ENCODE measurements around the gene GPATCH8. TPM values are rescaled to one million over a fixed set of nuclear protein-coding genes. Genes with fewer than 3 reads are reported as not detected.

Gene GPATCH8
- total and polyA plus RNA-seq, 2 of the 8 experiments (the other 6 are each of a cell fraction or from before 2014, with no cell fraction given): 20.5 to 58.1 TPM

DNA sequence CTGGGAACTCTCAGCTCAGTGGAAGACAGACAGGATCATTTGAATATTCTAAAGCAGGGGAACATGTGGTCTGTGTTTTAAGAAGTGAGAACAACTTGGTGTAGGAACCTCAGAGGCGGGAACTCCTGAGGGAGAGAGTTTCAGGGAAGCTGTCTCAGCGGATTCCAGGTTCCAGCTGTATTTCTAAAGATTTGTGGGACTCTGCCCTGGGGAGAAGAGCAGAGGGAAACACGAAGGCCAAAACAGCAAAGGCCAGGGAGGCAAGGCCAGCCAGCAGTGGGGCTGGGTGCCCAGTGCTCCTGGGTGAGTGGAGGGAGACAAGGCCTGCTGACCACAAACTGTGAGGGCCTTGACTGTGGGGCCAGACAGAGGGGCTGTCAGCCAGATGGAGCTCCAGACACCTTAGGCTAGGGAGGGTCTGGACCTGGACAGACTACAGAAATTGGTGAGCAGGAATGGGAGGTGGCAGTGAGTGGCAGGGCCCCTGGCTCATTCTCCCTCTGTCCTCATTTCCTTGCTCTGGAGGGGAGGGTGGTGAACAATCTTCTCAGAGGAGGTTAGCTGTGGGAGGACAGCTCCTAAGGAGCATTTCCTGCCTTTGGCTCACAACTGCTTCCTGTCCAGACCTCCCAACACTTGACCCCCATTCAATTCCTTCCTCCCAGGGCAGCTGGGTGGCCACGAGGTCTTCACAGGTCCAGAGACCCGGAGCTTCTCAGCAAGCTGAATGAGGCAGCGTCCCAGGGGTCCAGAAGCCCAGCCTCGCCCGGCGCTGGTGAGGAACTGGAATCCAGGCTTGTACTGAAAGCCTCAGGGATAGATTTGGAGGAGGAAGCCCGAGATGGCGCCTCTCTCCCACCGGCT lies 33.1 kb upstream of the GPATCH8 start:
- Histone ChIP-seq H2BK15ac (ENCODE audit: low read length) (peak overlapping the region; percentile 10; the same call in 1 of the 2 replicates), H3K4me3 (ENCODE audit: extremely low read depth in 1 of 4, insufficient read depth in 2 of 4, low read depth in 3 of 4, low read length in 4 of 4) (no peak overlapping the region), H3K79me1 (ENCODE audit: low read depth, low read length) (no peaks in the 10 kb centered on the region), H3K14ac (ENCODE audit: insufficient read length) (no peak overlapping the region), H3K9ac (replicated peaks in 1 of 4; ENCODE audit: extremely low read depth in 1 of 4, low read depth in 3 of 4, low read length in 3 of 4) (no peak overlapping the region), H4K8ac (ENCODE audit: extremely low read depth, insufficient read depth, low read length) (no peak overlapping the region), H3K36me3 (ENCODE audit: control insufficient read depth in 2 of 4, insufficient read depth in 4 of 4, low read length in 3 of 4) (no peaks in the 10 kb centered on the region), H2BK12ac (ENCODE audit: low read depth, low read length) (peak overlapping the region; percentile 55; the same call in 1 of the 2 replicates), H3K4ac (replicated peaks; ENCODE audit: insufficient read length, low read depth, low read length) (no peak overlapping the region), H2BK20ac (ENCODE audit: low read length) (peak overlapping the region; percentile 32; the same call in 1 of the 2 replicates), H3K79me2 (ENCODE audit: control insufficient read depth in 1 of 2, insufficient read depth in 2 of 2, low read length in 2 of 2) (no peaks in the 10 kb centered on the region), H2AK5ac (ENCODE audit: low read depth, low read length) (no peak overlapping the region; the same call in 1 of the 2 replicates), H3K56ac (replicated peaks; ENCODE audit: insufficient read length, low read depth, low read length) (no peak overlapping the region), H3K4me2 (ENCODE audit: insufficient read depth in 1 of 2, low read depth in 2 of 2, low read length in 2 of 2) (no peak overlapping the region), H3K27me3 (replicated peaks in 1 of 4; ENCODE audit: control insufficient read depth in 3 of 4, extremely low read depth in 1 of 4, insufficient read depth in 3 of 4, low read length in 3 of 4) (peaks cover 11 to 41% (median 25%) of the 10 kb centered on the region in 4 experiments), H2BK5ac (ENCODE audit: low read depth, low read length) (0 out of 2 replicates have a peak overlapping the region, but pooled peaks have one; percentile 12), H4K91ac (replicated peaks; ENCODE audit: insufficient read length, low read length) (peak overlapping the region; percentile 22), H3K18ac (ENCODE audit: extremely low read depth, low read length) (peak overlapping the region; percentile 78), H4K5ac (ENCODE audit: insufficient read length, low read depth, low read length) (no peak overlapping the region), H2BK120ac (replicated peaks; ENCODE audit: low read depth, low read length) (no peak overlapping the region), H3K27ac (ENCODE audit: low read depth, low read length) (no peak overlapping the region), H3K23me2 (ENCODE audit: low read depth, low read length) (no peaks in the 10 kb centered on the region), H3K23ac (ENCODE audit: insufficient read length) (no peak overlapping the region), H2AFZ (ENCODE audit: low read length) (no peak overlapping the region), H3K4me1 (replicated peaks in 1 of 4; ENCODE audit: control insufficient read depth in 3 of 4, insufficient read depth in 4 of 4, low read length in 3 of 4) (peaks cover 4 to 29% (median 23%) of the 10 kb centered on the region in 4 experiments), H3K9me3 (ENCODE audit: insufficient read depth in 2 of 2, low read depth in 1 of 2, low read length in 1 of 2) (no peaks in the 10 kb centered on the region), H4K20me1 (replicated peaks in 1 of 2; ENCODE audit: control insufficient read depth in 1 of 2, insufficient read depth in 2 of 2, low read length in 2 of 2) (no peaks in the 10 kb centered on the region)
- CTCF ChIA-PET (ENCODE audit: partially characterized antibody): interaction anchor here (0.8 to 7.3 kb wide), 16 partner anchors 8 to 243 kb away, joined by 3 to 68 read pairs (median 4); partner anchors contain the start of gene FZD2
- DNase-seq (ENCODE audit: low read depth in 1 of 2, low spot score in 2 of 2) (no peak), FAIRE-seq (no peak)
- WGBS, 2 experiments (ENCODE audit: extremely low coverage in 1 of 2, insufficient coverage in 1 of 2, insufficient read length in 1 of 2, insufficient replicate concordance in 2 of 2, low coverage in 1 of 2, low lambda C conversion rate in 2 of 2, missing lambda C conversion rate in 1 of 2): 68% methylated on average over 12 of the region's 12 CpGs; no CpG with 5 or more reads in 1 of the 2 experiments
- POLR2A ChIA-PET (ENCODE audit: partially characterized antibody): interaction anchor here (0.6 to 14.7 kb wide), 4 partner anchors 11 to 25 kb away, joined by 3 to 219 read pairs (median 7); partner anchors contain the start of gene FZD2
- TF ChIP-seq, protein P1, sequence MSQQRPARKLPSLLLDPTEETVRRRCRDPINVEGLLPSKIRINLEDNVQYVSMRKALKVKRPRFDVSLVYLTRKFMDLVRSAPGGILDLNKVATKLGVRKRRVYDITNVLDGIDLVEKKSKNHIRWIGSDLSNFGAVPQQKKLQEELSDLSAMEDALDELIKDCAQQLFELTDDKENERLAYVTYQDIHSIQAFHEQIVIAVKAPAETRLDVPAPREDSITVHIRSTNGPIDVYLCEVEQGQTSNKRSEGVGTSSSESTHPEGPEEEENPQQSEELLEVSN (IDR thresholded peaks at IDR 0.05): peak; percentile 38; the same call in 1 of the 2 replicates
- TF ChIP-seq POLR2A (IDR thresholded peaks at IDR 0.05; ENCODE audit: control extremely low read depth in 1 of 2, low read depth in 2 of 2, low read length in 2 of 2) (no peak), MAFK (IDR thresholded peaks at IDR 0.05; ENCODE audit: low read depth, low read length) (no peak)

All from H1 (cell line).